Measurements from ENCODE around the gene PIAS2.

GRCh38 chr18:46829531-46829930 lies 87.8 kb downstream of the PIAS2 start:
- TF ChIP-seq CTCF (IDR thresholded peaks at IDR 0.05), result no peak
- no peak for TF ChIP-seq POLR2A (IDR thresholded peaks at IDR 0.05)

Data from Peyer's patch (tissue), 4 donors.